ENCODE measurements around the gene GNG7.

GNG7 gene

GRCh38 chr19:2702170-2703076 is at the start of gene GNG7:
Gene GNG7 (minus strand): TSS chr19:2702694. CDS start chr19:2520688, 182,006 bp downstream.
- in situ Hi-C loops (cut with MboI; ENCODE audit: low pct_unique_long_range_greater_than_20kb, low sequenced_read_pairs) = no loop called here
- DNase-seq = peak; percentile 55

- in situ Hi-C loops (cut with MboI; ENCODE audit: low pct_unique_long_range_greater_than_20kb, low sequenced_read_pairs) = no loop called here
- no peak for DNase-seq
Measured at GRCh38 chr19:2751438-2751830, 48.9 kb upstream of the GNG7 start.

GRCh38 chr19:2750808-2751437 is 48.4 kb upstream of the GNG7 start:
- in situ Hi-C loops (cut with MboI; ENCODE audit: low pct_unique_long_range_greater_than_20kb, low sequenced_read_pairs) = no loop called here
- DNase-seq = no peak

GRCh38 chr19:2747349-2747748 is 44.9 kb upstream of the GNG7 start:
- in situ Hi-C loops (cut with MboI; ENCODE audit: low pct_unique_long_range_greater_than_20kb, low sequenced_read_pairs) = no loop called here

GRCh38 chr19:2744113-2744512 is 41.6 kb upstream of the GNG7 start:
- in situ Hi-C loops (cut with MboI; ENCODE audit: low pct_unique_long_range_greater_than_20kb, low sequenced_read_pairs) = no loop called here
- no peak for DNase-seq

More at GRCh38 chr19:2747349-2747748, 44.9 kb upstream of the GNG7 start:
- DNase-seq = no peak

- no peak for DNase-seq
- in situ Hi-C loops (cut with MboI; ENCODE audit: low pct_unique_long_range_greater_than_20kb, low sequenced_read_pairs) = no loop called here
Measured at GRCh38 chr19:2743099-2743498, 40.6 kb upstream of the GNG7 start.

- in situ Hi-C loops (cut with MboI; ENCODE audit: low pct_unique_long_range_greater_than_20kb, low sequenced_read_pairs) = no loop called here
- no peak for DNase-seq
Measured at GRCh38 chr19:2740314-2740656, 37.8 kb upstream of the GNG7 start.

- in situ Hi-C loops (cut with MboI; ENCODE audit: low pct_unique_long_range_greater_than_20kb, low sequenced_read_pairs) = no loop called here
Measured at GRCh38 chr19:2739602-2740313, 37.3 kb upstream of the GNG7 start, which contains the start of gene SLC39A3. Gene SLC39A3 (minus strand): TSS chr19:2740017. CDS start chr19:2737257, 2,760 bp downstream.

GRCh38 chr19:2736550-2737190 is 34.2 kb upstream of the GNG7 start:
- in situ Hi-C loops (cut with MboI; ENCODE audit: low pct_unique_long_range_greater_than_20kb, low sequenced_read_pairs) = no loop called here
- no peak for DNase-seq

More at GRCh38 chr19:2739602-2740313, 37.3 kb upstream of the GNG7 start, which contains the start of gene SLC39A3:
- DNase-seq = peak; percentile 99

GRCh38 chr19:2735374-2735773 is 32.9 kb upstream of the GNG7 start:
- DNase-seq = no peak
- in situ Hi-C loops (cut with MboI; ENCODE audit: low pct_unique_long_range_greater_than_20kb, low sequenced_read_pairs) = no loop called here

GRCh38 chr19:2734589-2735288 is 32.2 kb upstream of the GNG7 start:
- in situ Hi-C loops (cut with MboI; ENCODE audit: low pct_unique_long_range_greater_than_20kb, low sequenced_read_pairs) = no loop called here
- DNase-seq = no peak

GRCh38 chr19:2733930-2734588 is 31.6 kb upstream of the GNG7 start:
- in situ Hi-C loops (cut with MboI; ENCODE audit: low pct_unique_long_range_greater_than_20kb, low sequenced_read_pairs) = no loop called here
- no peak for DNase-seq

GRCh38 chr19:2732883-2733282 is 30.4 kb upstream of the GNG7 start:
- DNase-seq = no peak
- in situ Hi-C loops (cut with MboI; ENCODE audit: low pct_unique_long_range_greater_than_20kb, low sequenced_read_pairs) = no loop called here

GRCh38 chr19:2732157-2732725 is 29.7 kb upstream of the GNG7 start:
- no peak for DNase-seq
- in situ Hi-C loops (cut with MboI; ENCODE audit: low pct_unique_long_range_greater_than_20kb, low sequenced_read_pairs) = no loop called here

GRCh38 chr19:2731181-2731995 is 28.9 kb upstream of the GNG7 start:
- DNase-seq = no peak
- in situ Hi-C loops (cut with MboI; ENCODE audit: low pct_unique_long_range_greater_than_20kb, low sequenced_read_pairs) = no loop called here

GRCh38 chr19:2729943-2730818 is 27.7 kb upstream of the GNG7 start:
- no peak for DNase-seq
- in situ Hi-C loops (cut with MboI; ENCODE audit: low pct_unique_long_range_greater_than_20kb, low sequenced_read_pairs) = no loop called here
